Activated T-cell treated with anti-CD3 and anti-CD28 coated beads, Interleukin-2, amount 50 U/mL, for 72 hours (primary cell): Measurements from ENCODE around the gene SLC2A4. TPM values are rescaled to one million over a fixed set of nuclear protein-coding genes. Genes with fewer than 3 reads are reported as not detected.

Experiments used
- ATAC-seq, 2 donors: fragments of 150-1000 bp; cut with Tn5 transposase; replicated peaks in 1 of 2; 2 replicates each; pipeline ENCODE4 v1.10.0; 2021; ENCODE audit warnings: moderate library complexity in 2 of 2, mild to moderate bottlenecking in 1 of 2
- DNase-seq, 2 donors: peaks; one replicate each; pipeline ENCODE4 v3.0.0; 2021 to 2022; ENCODE audit warnings: mixed read lengths in 1 of 2
- H3K27ac Mint-ChIP-seq: one replicate; pipeline ENCODE4 v1.8.0; 2022; ENCODE audit warnings: mild to moderate bottlenecking, moderate library complexity, mixed read lengths
- H3K27me3 Mint-ChIP-seq: one replicate; pipeline ENCODE4 v1.8.0; 2022; ENCODE audit warnings: low read depth, mixed read lengths
- H3K36me3 Mint-ChIP-seq, 2 donors: one replicate each; pipeline ENCODE4 v1.8.0; 2022; ENCODE audit warnings: mixed read lengths in 2 of 2, mild to moderate bottlenecking in 1 of 2; ENCODE audit not compliant: insufficient read depth in 2 of 2
- H3K4me1 Mint-ChIP-seq: one replicate; pipeline ENCODE4 v1.8.0; 2022; ENCODE audit warnings: low read depth, mixed read lengths
- H3K4me3 Mint-ChIP-seq, 2 donors: one replicate each; pipeline ENCODE4 v1.8.0; 2022; ENCODE audit warnings: mild to moderate bottlenecking in 2 of 2, mixed read lengths in 2 of 2, moderate library complexity in 2 of 2
- H3K9me3 Mint-ChIP-seq, 2 donors: one replicate each; pipeline ENCODE4 v1.8.0; 2022; ENCODE audit warnings: mixed read lengths in 2 of 2
- total RNA-seq, 2 donors: library from RNA; stranded (reverse); gene quantifications; one replicate each; pipeline ENCODE4 v1.2.3, GENCODE V29; 2022

Gene SLC2A4
- total RNA-seq, 2 donors from 2014 or later = 0.07 to 0.17 TPM

DNA sequence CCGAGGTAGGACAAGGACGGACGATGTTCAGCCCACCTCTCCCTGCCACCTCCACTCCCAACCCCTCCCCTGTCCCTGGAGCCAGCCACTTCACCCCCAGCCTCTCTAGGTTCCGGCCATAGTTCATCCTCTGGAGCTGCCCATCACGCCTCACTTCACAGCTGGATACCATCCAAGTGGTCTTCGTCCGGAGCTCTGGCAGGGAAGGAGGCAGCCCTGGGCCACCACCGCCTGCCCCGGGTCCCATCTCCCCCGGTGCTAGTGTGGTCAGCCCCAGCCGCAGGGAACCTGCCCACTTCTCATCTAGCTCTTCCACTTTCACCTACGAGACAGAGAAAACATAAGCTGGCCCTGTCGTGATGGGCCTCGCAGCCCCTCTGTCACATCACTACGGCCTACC is 39.9 kb downstream of the SLC2A4 start:
- Mint-ChIP-seq H3K4me1 (peaks cover 2% of the 10 kb centered on the region), H3K9me3 (no peaks in the 10 kb centered on the region), H3K36me3 (peaks cover 2 to 10% of the 10 kb centered on the region in 2 donors), H3K27me3 (no peaks in the 10 kb centered on the region), H3K27ac (no peak overlapping the region), H3K4me3 (no peak overlapping the region)
- no peak for ATAC-seq
- no peak for DNase-seq

- ATAC-seq (no peak), DNase-seq (no peak)
- Mint-ChIP-seq H3K4me1 (peaks cover 3% of the 10 kb centered on the region), H3K4me3 (no peak overlapping the region), H3K9me3 (no peaks in the 10 kb centered on the region), H3K27me3 (no peaks in the 10 kb centered on the region), H3K36me3 (peaks cover 0 to 9% of the 10 kb centered on the region in 2 donors), H3K27ac (no peak overlapping the region)
These were observed 41.1 kb downstream of the SLC2A4 start for GRCh38 chr17:7322520-7323194.

DNA sequence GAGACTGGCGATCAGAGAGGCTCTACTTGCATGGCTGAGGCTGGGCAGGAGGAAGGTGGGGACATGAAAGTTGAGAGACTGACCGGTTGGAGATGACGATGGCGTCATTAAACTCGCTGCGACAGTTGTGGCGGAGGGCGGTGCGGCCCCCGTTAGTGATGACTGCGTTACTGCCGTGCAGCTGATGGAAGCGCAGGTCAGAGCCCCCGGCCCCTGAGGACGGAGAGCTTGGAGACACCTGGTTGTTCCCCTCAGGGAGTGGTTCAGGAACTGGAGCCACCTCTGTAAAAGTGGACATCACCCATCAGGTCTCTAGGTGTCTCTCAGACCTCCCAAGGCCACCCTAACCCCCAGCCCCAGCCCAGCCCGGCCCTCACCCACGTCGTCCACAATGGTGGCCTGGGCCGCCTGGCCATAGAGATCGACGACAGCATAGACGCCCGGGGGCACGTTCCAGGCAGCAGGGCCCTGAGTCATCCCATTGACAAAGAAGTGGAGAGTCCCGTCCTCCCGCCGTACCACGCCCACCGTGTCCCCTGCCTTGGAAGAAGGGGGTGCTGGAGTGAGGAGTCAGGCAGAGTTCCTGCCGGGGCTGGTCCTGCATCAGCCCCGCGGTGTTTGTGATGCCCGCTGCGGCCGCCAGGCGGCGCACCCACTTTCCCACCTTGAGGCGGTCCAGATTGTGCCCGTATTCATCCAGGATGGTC is 42.4 kb downstream of the SLC2A4 start:
- Mint-ChIP-seq H3K9me3 (no peaks in the 10 kb centered on the region), H3K36me3 (peaks cover 0 to 10% of the 10 kb centered on the region in 2 donors), H3K4me3 (no peak overlapping the region), H3K27ac (no peak overlapping the region), H3K27me3 (no peaks in the 10 kb centered on the region), H3K4me1 (peaks cover 15% of the 10 kb centered on the region)
- DNase-seq = peak; percentile 64 to 77
- ATAC-seq = peak; percentile 40 to 41

DNA sequence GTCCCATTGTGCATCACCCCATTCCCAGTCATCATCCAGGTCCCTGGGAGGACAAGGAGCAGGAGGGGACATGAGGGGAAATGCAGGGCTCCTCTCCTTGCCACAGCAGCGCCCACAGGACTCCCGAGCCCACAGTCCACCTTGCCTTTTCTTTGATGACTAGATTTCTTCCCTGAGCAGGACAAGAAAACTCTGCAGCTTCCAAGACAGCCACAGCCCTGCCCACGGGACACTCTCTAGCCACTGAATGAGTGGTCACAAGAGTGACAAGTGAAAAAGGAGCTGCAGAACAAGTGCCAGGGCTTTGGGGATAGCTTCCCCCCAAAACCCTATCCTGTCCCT is 42.9 kb downstream of the SLC2A4 start:
- Mint-ChIP-seq H3K36me3 (peaks cover 0 to 10% of the 10 kb centered on the region in 2 donors), H3K27ac (no peak overlapping the region), H3K27me3 (no peaks in the 10 kb centered on the region), H3K9me3 (no peaks in the 10 kb centered on the region), H3K4me3 (no peak overlapping the region), H3K4me1 (peaks cover 16% of the 10 kb centered on the region)
- no peak for ATAC-seq
- DNase-seq = no peak

DNA sequence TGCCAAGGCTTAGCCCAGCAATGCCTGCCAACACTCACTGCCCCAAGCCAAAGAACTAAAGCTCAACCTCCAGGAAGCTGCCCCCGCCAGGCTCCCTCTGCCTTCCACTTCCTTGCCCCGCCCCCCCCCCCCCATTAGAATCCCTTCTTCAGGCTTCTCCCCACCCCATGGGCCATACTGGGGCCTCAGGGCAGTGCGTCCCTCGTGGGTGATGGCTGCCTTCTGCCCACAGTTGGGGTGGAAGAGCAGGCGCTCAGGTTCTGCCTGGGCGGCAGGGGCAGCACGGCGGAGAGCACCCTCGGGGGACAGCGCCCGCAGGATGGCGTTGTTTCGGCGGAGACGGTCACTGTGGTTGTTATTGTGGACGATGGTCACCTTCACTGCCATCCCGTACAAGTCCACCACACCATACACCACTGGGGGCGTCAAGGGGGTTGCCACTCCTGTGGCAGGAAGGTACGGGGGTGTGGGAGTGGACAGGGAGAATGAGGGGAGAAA is 43.6 kb downstream of the SLC2A4 start:
- ATAC-seq (no peak), DNase-seq (no peak)
- Mint-ChIP-seq H3K36me3 (peaks cover 0 to 10% of the 10 kb centered on the region in 2 donors), H3K27me3 (no peaks in the 10 kb centered on the region), H3K27ac (no peak overlapping the region), H3K9me3 (no peaks in the 10 kb centered on the region), H3K4me3 (no peak overlapping the region), H3K4me1 (peaks cover 16% of the 10 kb centered on the region)

DNA sequence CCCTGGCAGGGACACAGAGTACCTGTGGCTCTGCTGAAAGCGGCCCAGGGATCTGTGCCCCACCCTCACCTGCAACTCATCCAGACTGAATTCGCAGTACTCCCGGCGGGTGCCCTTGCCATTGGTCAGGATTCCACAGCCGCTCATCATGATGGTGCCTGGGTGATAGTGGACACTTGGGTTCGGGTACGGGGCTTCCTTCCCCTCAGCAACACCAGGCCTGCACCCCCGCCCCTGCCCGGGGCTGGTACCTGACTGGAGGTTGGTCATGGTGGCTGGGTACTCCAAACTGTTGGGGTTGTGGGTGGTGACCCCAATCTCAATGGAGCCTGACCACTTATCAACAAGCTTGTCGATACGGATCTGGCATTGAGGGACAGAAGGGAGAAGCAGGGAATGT is 44.7 kb downstream of the SLC2A4 start:
- Mint-ChIP-seq H3K4me3 (no peak overlapping the region), H3K9me3 (no peaks in the 10 kb centered on the region), H3K36me3 (peaks cover 0 to 8% of the 10 kb centered on the region in 2 donors), H3K27me3 (no peaks in the 10 kb centered on the region), H3K27ac (no peak overlapping the region), H3K4me1 (peaks cover 24% of the 10 kb centered on the region)
- no peak for DNase-seq
- no peak for ATAC-seq

DNA sequence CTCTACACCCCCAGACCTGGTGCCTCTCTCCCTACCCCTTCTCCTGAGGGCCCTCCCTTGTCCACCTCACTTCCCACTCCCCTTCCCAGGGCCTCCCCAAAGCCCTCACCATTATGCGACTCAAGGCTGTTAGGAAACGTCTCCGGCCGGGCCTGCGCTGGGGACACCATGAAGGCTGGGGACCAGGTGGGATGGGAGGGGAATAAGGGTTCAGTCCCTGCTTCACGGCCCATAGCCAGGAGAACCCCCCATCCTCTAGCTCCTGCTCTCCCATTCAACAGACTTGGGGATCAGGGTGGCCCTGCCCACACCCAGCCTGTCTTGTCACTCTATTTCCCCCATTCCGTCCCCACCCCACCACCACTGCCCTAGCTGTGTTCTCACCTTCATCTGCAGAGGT is 45.5 kb downstream of the SLC2A4 start:
- H3K36me3 Mint-ChIP-seq = peaks cover 0 to 8% of the 10 kb centered on the region in 2 donors
- no peaks in the 10 kb centered on the region for H3K27me3 Mint-ChIP-seq
- ATAC-seq = no peak
- no peak for DNase-seq
- peak overlapping the region in 1 of 2 donors; percentile 8 for H3K4me3 Mint-ChIP-seq
- peak overlapping the region; percentile 34 for H3K27ac Mint-ChIP-seq
- H3K9me3 Mint-ChIP-seq = no peaks in the 10 kb centered on the region
- peaks cover 26% of the 10 kb centered on the region for H3K4me1 Mint-ChIP-seq

- DNase-seq = no peak
- Mint-ChIP-seq H3K4me3 (peak overlapping the region in 1 of 2 donors; percentile 92), H3K9me3 (no peaks in the 10 kb centered on the region), H3K36me3 (peaks cover 0 to 8% of the 10 kb centered on the region in 2 donors), H3K4me1 (peaks cover 30% of the 10 kb centered on the region), H3K27ac (no peak overlapping the region), H3K27me3 (no peaks in the 10 kb centered on the region)
- ATAC-seq = no peak
These were observed 46.0 kb downstream of the SLC2A4 start for GRCh38 chr17:7327501-7327900.

DNA sequence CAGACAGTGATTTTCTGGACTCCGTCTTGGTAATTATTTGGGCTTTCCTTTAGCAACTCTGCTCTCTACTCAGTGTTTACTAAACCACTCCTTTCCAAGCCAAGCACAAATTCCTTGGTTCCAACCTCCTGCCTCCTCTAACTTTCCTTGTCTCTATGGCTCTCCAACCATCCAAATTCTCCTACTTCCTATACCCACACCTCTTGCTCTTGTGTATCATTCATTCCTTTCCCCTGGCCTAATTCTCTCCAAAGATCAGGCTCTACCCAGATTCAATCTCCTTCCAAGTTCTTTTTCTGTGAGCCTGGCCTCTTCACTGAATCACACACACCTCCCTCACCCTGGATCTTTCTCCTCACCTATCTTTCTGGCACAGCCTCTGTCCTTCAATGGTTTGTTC is 46.5 kb downstream of the SLC2A4 start:
- ATAC-seq (no peak), DNase-seq (no peak)
- Mint-ChIP-seq H3K9me3 (no peaks in the 10 kb centered on the region), H3K36me3 (peaks cover 0 to 8% of the 10 kb centered on the region in 2 donors), H3K27ac (peak overlapping the region; percentile 1), H3K27me3 (no peaks in the 10 kb centered on the region), H3K4me1 (peaks cover 35% of the 10 kb centered on the region), H3K4me3 (peak overlapping the region; percentile 89 to 92)

DNA sequence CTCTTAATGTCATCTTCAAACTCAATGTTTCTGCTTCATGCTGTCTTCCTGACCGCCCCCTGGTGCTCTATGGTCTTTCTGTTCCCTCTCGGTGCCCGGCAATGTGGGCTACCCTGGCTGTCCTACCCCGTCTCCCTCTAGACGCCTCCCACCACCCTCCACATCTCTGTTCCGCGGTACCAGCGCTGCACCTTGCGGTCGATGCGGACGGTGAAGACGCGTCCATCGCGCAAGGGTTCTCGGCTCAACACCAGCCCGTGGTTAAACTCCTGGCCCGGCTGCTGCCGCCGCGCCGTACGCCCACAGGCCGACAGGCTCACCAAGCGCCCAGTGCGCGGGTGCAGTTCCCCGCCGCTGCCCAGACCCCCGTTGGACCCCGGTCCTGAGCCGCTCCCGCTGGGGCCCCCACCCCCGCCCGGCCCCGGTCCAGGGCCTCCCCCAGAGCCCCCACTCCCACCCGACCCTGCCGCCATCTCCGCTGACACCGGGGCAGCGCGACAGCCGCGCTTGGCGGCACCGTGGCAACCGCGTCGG is 47.4 kb downstream of the SLC2A4 start, which contains the start of gene NEURL4:
TSS of gene NEURL4 (minus strand) at position 496 of the 534 bp plus-strand sequence. CDS start at position 473, 23 bp downstream.
- ATAC-seq = peak; percentile 22 to 35
- peak within 1 kb of the TSS; percentile 89 to 92 for H3K4me3 Mint-ChIP-seq
- H3K36me3 Mint-ChIP-seq = peaks cover 0 to 7% of the 10 kb centered on the region in 2 donors
- peaks cover 41% of the 10 kb centered on the region for H3K4me1 Mint-ChIP-seq
- peak within 1 kb of the TSS; percentile 96 for H3K27ac Mint-ChIP-seq
- no peaks in the 10 kb centered on the region for H3K9me3 Mint-ChIP-seq
- no peaks in the 10 kb centered on the region for H3K27me3 Mint-ChIP-seq
- no peak for DNase-seq

- Mint-ChIP-seq H3K27ac (peak overlapping the region; percentile 96), H3K36me3 (peaks cover 0 to 4% of the 10 kb centered on the region in 2 donors), H3K9me3 (no peaks in the 10 kb centered on the region), H3K4me1 (peaks cover 42% of the 10 kb centered on the region), H3K4me3 (peak overlapping the region; percentile 83 to 92), H3K27me3 (no peaks in the 10 kb centered on the region)
- DNase-seq (peak; percentile 95 to 98), ATAC-seq (peak; percentile 66 to 77)
These were observed 48.0 kb downstream of the SLC2A4 start for GRCh38 chr17:7329374-7329996.

DNA sequence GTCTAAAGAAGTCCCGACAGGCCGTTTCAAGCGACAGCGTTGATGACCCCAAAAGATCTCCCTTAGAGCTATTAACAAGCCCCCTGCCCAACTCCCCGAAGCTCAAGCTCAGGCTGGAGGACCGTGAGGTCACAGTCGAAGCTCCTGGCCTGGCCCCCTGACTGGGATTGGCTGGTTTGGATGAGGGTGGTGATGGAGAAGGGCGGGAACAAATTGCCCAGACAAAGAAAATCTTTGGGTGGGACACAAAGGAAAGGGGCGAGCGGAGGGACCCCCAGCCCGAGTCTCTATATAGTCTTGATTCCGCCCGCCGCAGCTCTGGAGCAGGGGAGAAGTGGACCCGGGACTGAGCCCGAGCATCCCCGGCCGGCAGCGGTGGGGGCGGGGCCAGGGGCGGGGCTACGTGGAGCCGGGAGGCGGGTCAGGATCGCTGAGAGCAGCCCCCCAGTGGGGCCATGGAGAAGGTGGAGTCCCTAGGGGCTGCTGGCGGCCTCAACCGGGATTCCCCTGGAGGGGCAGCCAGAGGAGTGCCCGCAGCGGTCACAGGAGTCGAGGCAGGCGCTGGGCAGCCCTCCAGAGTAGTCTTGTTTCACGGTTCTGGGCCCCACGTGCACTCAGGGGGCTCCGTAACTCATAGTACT is 48.6 kb downstream of the SLC2A4 start:
- ATAC-seq = peak; percentile 77 to 78
- Mint-ChIP-seq H3K9me3 (no peaks in the 10 kb centered on the region), H3K27ac (peak overlapping the region; percentile 96), H3K36me3 (peaks cover 0 to 1% of the 10 kb centered on the region in 2 donors), H3K4me1 (peaks cover 48% of the 10 kb centered on the region), H3K4me3 (peak overlapping the region; percentile 83 to 92), H3K27me3 (no peaks in the 10 kb centered on the region)
- DNase-seq = peak; percentile 85 to 90
